Measurements from ENCODE around the gene SPG7. TPM values are rescaled to one million over a fixed set of nuclear protein-coding genes. Genes with fewer than 3 reads are reported as not detected.

SPG7 gene
- polyA plus RNA-seq (2013, experiment 1 of 2), result 40.7 TPM
- 37.8 TPM for polyA plus RNA-seq (2013, experiment 2 of 2)

DNA sequence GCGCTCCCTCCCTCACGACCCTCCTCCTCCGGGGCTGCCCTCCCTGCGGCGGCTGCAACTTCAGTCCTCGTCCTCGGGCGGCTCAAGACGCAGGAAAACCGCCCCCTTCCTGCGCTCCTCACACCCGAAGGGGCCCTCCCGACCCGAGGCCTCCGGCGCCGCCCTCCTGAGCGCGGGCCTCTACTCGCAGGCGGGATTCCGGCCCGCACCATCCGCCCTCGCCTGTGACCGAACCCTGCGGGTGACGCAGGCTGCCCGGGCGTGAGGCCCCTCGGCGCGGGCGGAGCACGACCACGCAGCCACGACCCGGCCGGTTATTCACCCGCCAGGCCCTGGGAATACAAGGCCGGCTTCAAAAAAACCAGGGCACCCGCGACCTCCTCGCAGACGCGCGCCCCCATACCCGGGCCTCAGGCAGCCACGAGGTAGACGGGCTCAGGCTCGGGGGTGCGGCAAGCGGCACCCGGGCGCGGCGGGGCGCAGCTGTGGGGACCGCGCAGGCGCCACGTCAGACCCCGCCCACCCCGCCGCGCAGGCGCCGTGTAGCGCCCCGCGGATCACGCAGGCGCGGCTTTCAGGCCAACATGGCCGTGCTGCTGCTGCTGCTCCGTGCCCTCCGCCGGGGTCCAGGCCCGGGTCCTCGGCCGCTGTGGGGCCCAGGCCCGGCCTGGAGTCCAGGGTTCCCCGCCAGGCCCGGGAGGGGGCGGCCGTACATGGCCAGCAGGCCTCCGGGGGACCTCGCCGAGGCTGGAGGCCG lies at the start of gene SPG7:
Gene SPG7, plus strand, starts transcription at position 570 of the 757 bp plus-strand sequence. Its CDS starts 15 bp downstream, at position 585.
- Histone ChIP-seq H3K23ac (ENCODE audit: low read length in 2 of 2) (peak within 1 kb of the TSS in 1 of 2 experiments; percentile 87), H3K9ac (ENCODE audit: low read length) (peak within 1 kb of the TSS; percentile 97), H3K36me3 (ENCODE audit: control insufficient read depth in 1 of 2, insufficient read depth in 2 of 2, low read depth in 1 of 2, low read length in 2 of 2) (peaks cover 20 to 27% of the 10 kb centered on the region in 2 experiments), H2BK12ac (ENCODE audit: low read length in 2 of 2) (peak within 1 kb of the TSS; percentile 75 to 98), H2BK120ac (ENCODE audit: low read depth, low read length) (peak within 1 kb of the TSS; percentile 94), H3K18ac (ENCODE audit: low read depth in 1 of 2, low read length in 2 of 2) (peak within 1 kb of the TSS; percentile 92 to 98), H3K4me3 (ENCODE audit: insufficient read depth in 1 of 2, low read depth in 1 of 2, low read length in 2 of 2) (peak within 1 kb of the TSS; percentile 93 to 94), H3K27ac (ENCODE audit: low read length, poor library complexity, severe bottlenecking) (peak within 1 kb of the TSS; percentile 55), H3K4me2 (ENCODE audit: low read length, poor library complexity, severe bottlenecking) (peak within 1 kb of the TSS; percentile 97), H3K14ac (ENCODE audit: low read length in 2 of 2) (peak within 1 kb of the TSS; percentile 74 to 94), H2AK5ac (ENCODE audit: low read length, severe bottlenecking) (peak within 1 kb of the TSS; percentile 55), H2AFZ (ENCODE audit: low read depth, low read length) (peak within 1 kb of the TSS; percentile 80), H3K27me3 (ENCODE audit: control insufficient read depth in 1 of 2, insufficient read depth in 1 of 2, low read length in 2 of 2) (no peaks in the 10 kb centered on the region), H3K4ac (ENCODE audit: low read depth in 1 of 2, low read length in 2 of 2) (peak within 1 kb of the TSS; percentile 87 to 99), H2BK5ac (ENCODE audit: low read depth, low read length, poor library complexity, severe bottlenecking) (peak within 1 kb of the TSS; percentile 92), H3K4me1 (ENCODE audit: control insufficient read depth, insufficient read depth, low read depth, low read length) (peaks cover 29% of the 10 kb centered on the region), H3K79me1 (replicated peaks; ENCODE audit: low read length, poor library complexity, severe bottlenecking) (peaks cover 17% of the 10 kb centered on the region), H2BK15ac (ENCODE audit: low read depth, poor library complexity, severe bottlenecking) (peak within 1 kb of the TSS; percentile 82), H3K9me3 (ENCODE audit: control insufficient read depth, low read length) (no peaks in the 10 kb centered on the region), H4K8ac (ENCODE audit: low read length) (peak within 1 kb of the TSS; percentile 89), H4K91ac (ENCODE audit: low read length) (peak within 1 kb of the TSS; percentile 80)
- under 1% methylated on average over 83 of the region's 90 CpGs for WGBS
- peak; percentile 86 for DNase-seq

DNA sequence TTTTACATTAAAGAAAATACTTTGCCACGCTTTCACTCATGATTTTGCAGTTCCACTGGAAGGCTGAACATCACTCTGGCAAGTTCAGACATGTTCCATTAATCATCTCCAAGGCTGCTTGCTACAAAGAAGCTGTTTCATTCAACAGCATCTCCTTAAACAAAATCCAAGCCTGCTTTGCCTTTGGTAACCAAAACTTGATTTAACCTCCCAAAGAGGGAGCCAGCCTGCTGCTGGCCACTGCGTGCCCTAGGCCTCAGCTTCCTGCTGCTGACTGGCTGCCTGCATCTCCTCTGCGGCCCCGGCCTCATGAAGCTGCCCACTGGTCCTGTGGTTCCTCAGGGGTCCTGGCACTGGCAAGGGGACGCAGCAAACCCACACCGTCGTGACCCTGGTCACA lies 49.7 kb upstream of the SPG7 start:
- H4K8ac ChIP-seq (ENCODE audit: low read length), result peak overlapping the region; percentile 91
- H3K27me3 ChIP-seq (ENCODE audit: control insufficient read depth in 1 of 2, insufficient read depth in 1 of 2, low read length in 2 of 2), result no peaks in the 10 kb centered on the region
- peak overlapping the region; percentile 80 for H3K9ac ChIP-seq (ENCODE audit: low read length)
- H2AK5ac ChIP-seq (ENCODE audit: low read length, severe bottlenecking), result peak overlapping the region; percentile 96
- H2BK15ac ChIP-seq (ENCODE audit: low read depth, poor library complexity, severe bottlenecking), result no peak overlapping the region
- H3K36me3 ChIP-seq (ENCODE audit: control insufficient read depth in 1 of 2, insufficient read depth in 2 of 2, low read depth in 1 of 2, low read length in 2 of 2), result peaks cover 0 to 3% of the 10 kb centered on the region in 2 experiments
- peak overlapping the region; percentile 90 for H2BK5ac ChIP-seq (ENCODE audit: low read depth, low read length, poor library complexity, severe bottlenecking)
- no peak overlapping the region for H3K23ac ChIP-seq (ENCODE audit: low read length in 2 of 2)
- peak overlapping the region; percentile 88 for H4K91ac ChIP-seq (ENCODE audit: low read length)
- no peak overlapping the region for H3K4me3 ChIP-seq (ENCODE audit: insufficient read depth in 1 of 2, low read depth in 1 of 2, low read length in 2 of 2)
- peak overlapping the region; percentile 76 to 79 for H3K18ac ChIP-seq (ENCODE audit: low read depth in 1 of 2, low read length in 2 of 2)
- H3K4ac ChIP-seq (ENCODE audit: low read depth in 1 of 2, low read length in 2 of 2), result peak overlapping the region; percentile 0 to 20
- H3K27ac ChIP-seq (ENCODE audit: low read length, poor library complexity, severe bottlenecking), result peak overlapping the region; percentile 33
- H3K4me1 ChIP-seq (ENCODE audit: control insufficient read depth, insufficient read depth, low read depth, low read length), result peaks cover 19% of the 10 kb centered on the region
- WGBS, result 94% methylated on average over 6 of the region's 7 CpGs
- no peak for DNase-seq
- H2AFZ ChIP-seq (ENCODE audit: low read depth, low read length), result no peak overlapping the region
- peaks cover 2% of the 10 kb centered on the region for H3K79me1 ChIP-seq (replicated peaks; ENCODE audit: low read length, poor library complexity, severe bottlenecking)
- peak overlapping the region in 1 of 2 experiments; percentile 68 for H3K14ac ChIP-seq (ENCODE audit: low read length in 2 of 2)
- no peak overlapping the region for H3K4me2 ChIP-seq (ENCODE audit: low read length, poor library complexity, severe bottlenecking)
- H3K9me3 ChIP-seq (ENCODE audit: control insufficient read depth, low read length), result no peaks in the 10 kb centered on the region
- H2BK12ac ChIP-seq (ENCODE audit: low read length in 2 of 2), result peak overlapping the region in 1 of 2 experiments; percentile 82
- no peak overlapping the region for H2BK120ac ChIP-seq (ENCODE audit: low read depth, low read length)

GRCh38 chr16:89458967-89459366 lies 49.2 kb upstream of the SPG7 start:
- Histone ChIP-seq H3K4ac (ENCODE audit: low read depth in 1 of 2, low read length in 2 of 2) (peak overlapping the region in 1 of 2 experiments; percentile 20), H3K27ac (ENCODE audit: low read length, poor library complexity, severe bottlenecking) (peak overlapping the region; percentile 33), H3K79me1 (replicated peaks; ENCODE audit: low read length, poor library complexity, severe bottlenecking) (peaks cover 2% of the 10 kb centered on the region), H3K4me2 (ENCODE audit: low read length, poor library complexity, severe bottlenecking) (no peak overlapping the region), H2BK5ac (ENCODE audit: low read depth, low read length, poor library complexity, severe bottlenecking) (peak overlapping the region; percentile 90), H3K4me1 (ENCODE audit: control insufficient read depth, insufficient read depth, low read depth, low read length) (peaks cover 16% of the 10 kb centered on the region), H2BK120ac (ENCODE audit: low read depth, low read length) (no peak overlapping the region), H3K14ac (ENCODE audit: low read length in 2 of 2) (peak overlapping the region in 1 of 2 experiments; percentile 68), H2AK5ac (ENCODE audit: low read length, severe bottlenecking) (peak overlapping the region; percentile 96), H3K4me3 (ENCODE audit: insufficient read depth in 1 of 2, low read depth in 1 of 2, low read length in 2 of 2) (no peak overlapping the region), H3K23ac (ENCODE audit: low read length in 2 of 2) (no peak overlapping the region), H3K9me3 (ENCODE audit: control insufficient read depth, low read length) (no peaks in the 10 kb centered on the region), H3K18ac (ENCODE audit: low read depth in 1 of 2, low read length in 2 of 2) (peak overlapping the region; percentile 76 to 79), H4K8ac (ENCODE audit: low read length) (peak overlapping the region; percentile 91), H3K27me3 (ENCODE audit: control insufficient read depth in 1 of 2, insufficient read depth in 1 of 2, low read length in 2 of 2) (no peaks in the 10 kb centered on the region), H2BK12ac (ENCODE audit: low read length in 2 of 2) (peak overlapping the region in 1 of 2 experiments; percentile 82), H4K91ac (ENCODE audit: low read length) (peak overlapping the region; percentile 88), H3K36me3 (ENCODE audit: control insufficient read depth in 1 of 2, insufficient read depth in 2 of 2, low read depth in 1 of 2, low read length in 2 of 2) (peaks cover 0 to 2% of the 10 kb centered on the region in 2 experiments), H2AFZ (ENCODE audit: low read depth, low read length) (no peak overlapping the region), H3K9ac (ENCODE audit: low read length) (peak overlapping the region; percentile 80), H2BK15ac (ENCODE audit: low read depth, poor library complexity, severe bottlenecking) (no peak overlapping the region)
- 81% methylated on average over 2 of the region's 2 CpGs for WGBS
- DNase-seq, result no peak

GRCh38 chr16:89460556-89460955 lies 47.6 kb upstream of the SPG7 start:
- H3K4me2 ChIP-seq (ENCODE audit: low read length, poor library complexity, severe bottlenecking), result no peak overlapping the region

More at GRCh38 chr16:89460556-89460955, 47.6 kb upstream of the SPG7 start:
- Histone ChIP-seq H3K18ac (ENCODE audit: low read depth in 1 of 2, low read length in 2 of 2) (no peak overlapping the region), H3K79me1 (replicated peaks; ENCODE audit: low read length, poor library complexity, severe bottlenecking) (no peaks in the 10 kb centered on the region), H2AK5ac (ENCODE audit: low read length, severe bottlenecking) (no peak overlapping the region), H3K4me1 (ENCODE audit: control insufficient read depth, insufficient read depth, low read depth, low read length) (peaks cover 17% of the 10 kb centered on the region), H3K27me3 (ENCODE audit: control insufficient read depth in 1 of 2, insufficient read depth in 1 of 2, low read length in 2 of 2) (no peaks in the 10 kb centered on the region), H3K4ac (ENCODE audit: low read depth in 1 of 2, low read length in 2 of 2) (no peak overlapping the region), H3K27ac (ENCODE audit: low read length, poor library complexity, severe bottlenecking) (no peak overlapping the region), H4K91ac (ENCODE audit: low read length) (no peak overlapping the region), H2BK5ac (ENCODE audit: low read depth, low read length, poor library complexity, severe bottlenecking) (no peak overlapping the region), H2AFZ (ENCODE audit: low read depth, low read length) (no peak overlapping the region), H2BK15ac (ENCODE audit: low read depth, poor library complexity, severe bottlenecking) (no peak overlapping the region), H2BK12ac (ENCODE audit: low read length in 2 of 2) (no peak overlapping the region), H3K9me3 (ENCODE audit: control insufficient read depth, low read length) (no peaks in the 10 kb centered on the region), H3K36me3 (ENCODE audit: control insufficient read depth in 1 of 2, insufficient read depth in 2 of 2, low read depth in 1 of 2, low read length in 2 of 2) (no peaks in the 10 kb centered on the region), H4K8ac (ENCODE audit: low read length) (no peak overlapping the region), H3K9ac (ENCODE audit: low read length) (no peak overlapping the region), H3K4me3 (ENCODE audit: insufficient read depth in 1 of 2, low read depth in 1 of 2, low read length in 2 of 2) (no peak overlapping the region), H3K14ac (ENCODE audit: low read length in 2 of 2) (no peak overlapping the region), H2BK120ac (ENCODE audit: low read depth, low read length) (no peak overlapping the region), H3K23ac (ENCODE audit: low read length in 2 of 2) (no peak overlapping the region)
- WGBS, result 98% methylated on average over 5 of the region's 6 CpGs
- DNase-seq, result no peak
